ENCODE measurements around the gene NRSN1. TPM values are rescaled to one million over a fixed set of nuclear protein-coding genes. Genes with fewer than 3 reads are reported as not detected.
A peak's percentile ranks its signal among the peaks of the same experiment; 100 is the strongest.

Gene NRSN1
- total and polyA plus RNA-seq, 5 donors from 2014 or later, result not detected

DNA sequence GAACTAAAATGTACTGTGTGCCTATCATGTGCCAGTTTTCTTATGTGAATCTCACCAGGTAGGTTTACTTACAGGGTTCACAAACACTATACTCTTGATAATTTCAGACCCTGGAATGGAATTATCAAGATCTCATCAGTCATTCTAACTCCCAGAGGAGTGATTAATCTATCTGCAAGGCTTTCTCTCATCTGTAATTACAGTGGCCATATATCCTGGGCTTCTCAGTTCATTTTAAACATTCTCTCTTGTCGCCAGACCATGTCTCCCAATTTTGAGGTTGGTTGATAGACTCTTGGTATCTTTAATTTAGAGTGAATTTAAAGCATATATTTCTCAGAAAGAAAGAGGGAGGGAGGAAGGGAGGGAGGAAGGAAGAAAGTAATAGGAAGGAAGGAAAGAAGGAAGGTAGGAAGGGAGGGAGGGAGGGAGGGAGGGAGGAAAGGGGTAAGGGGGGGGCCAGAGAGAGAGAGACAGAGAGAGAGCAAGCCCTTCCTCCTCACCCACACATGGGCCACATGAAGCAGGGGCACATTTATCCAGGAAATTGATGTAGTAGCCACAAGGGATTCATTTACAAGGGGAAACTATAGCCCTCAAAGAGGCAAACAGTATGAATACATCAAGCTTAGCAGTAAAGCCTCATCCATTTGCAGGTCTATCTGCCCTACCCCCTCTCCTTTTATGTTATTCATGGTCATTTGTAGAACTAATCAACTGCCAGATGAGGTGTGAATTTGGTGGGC, 25.8 kb upstream of the NRSN1 start:
- no peaks in the 10 kb centered on the region for H3K27me3 ChIP-seq (ENCODE audit: control insufficient read depth, insufficient read depth, low read length)
- no peaks in the 10 kb centered on the region for H3K27me3 Mint-ChIP-seq

DNA sequence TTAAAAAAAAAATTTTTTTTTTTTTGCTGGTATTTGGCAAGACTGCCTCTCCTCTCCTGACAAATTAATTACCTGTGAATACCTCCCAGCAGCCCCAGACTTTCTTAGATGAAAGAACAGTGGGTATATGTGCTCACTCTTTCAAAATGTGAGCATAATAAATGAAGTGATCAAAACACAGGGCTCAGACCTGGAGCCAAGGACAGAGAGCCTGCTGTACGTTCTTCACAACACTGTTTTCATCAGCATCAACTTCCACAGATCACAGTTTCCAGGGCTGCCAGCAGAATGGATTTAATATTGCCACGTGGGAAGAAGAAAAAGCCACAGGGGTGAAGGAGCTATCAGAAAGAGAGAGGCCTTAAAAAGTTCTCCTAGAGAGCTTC, 25.3 kb upstream of the NRSN1 start:
- H3K27ac Mint-ChIP-seq, result no peak overlapping the region
- H3K36me3 Mint-ChIP-seq, result no peaks in the 10 kb centered on the region
- Histone ChIP-seq H3K4me3 (ENCODE audit: low read depth, low read length) (no peak overlapping the region), H3K9me3 (ENCODE audit: control insufficient read depth in 2 of 2, low read length in 2 of 2) (no peaks in the 10 kb centered on the region), H3K27me3 (ENCODE audit: control insufficient read depth, insufficient read depth, low read length) (no peaks in the 10 kb centered on the region), H3K4me1 (ENCODE audit: control insufficient read depth, insufficient read depth, low read length, poor library complexity, severe bottlenecking) (no peaks in the 10 kb centered on the region), H3K27ac (ENCODE audit: insufficient read depth, low read length, poor library complexity, severe bottlenecking) (no peak overlapping the region), H3K36me3 (ENCODE audit: control insufficient read depth, insufficient read depth, low read length) (no peaks in the 10 kb centered on the region)
- no peaks in the 10 kb centered on the region for H3K4me1 Mint-ChIP-seq
- no peak for ATAC-seq (ENCODE audit: low read depth in 2 of 2)
- H3K27me3 Mint-ChIP-seq, result no peaks in the 10 kb centered on the region
- H3K9me3 Mint-ChIP-seq, result peaks cover 0 to 4% (median 1%) of the 10 kb centered on the region in 7 donors
- no peak overlapping the region for H3K4me3 Mint-ChIP-seq
- DNase-seq, result no peak

More for the DNA sequence above, 25.8 kb upstream of the NRSN1 start:
- Mint-ChIP-seq H3K36me3 (no peaks in the 10 kb centered on the region), H3K9me3 (peaks cover 0 to 4% (median 1%) of the 10 kb centered on the region in 7 donors), H3K4me1 (no peaks in the 10 kb centered on the region), H3K4me3 (no peak overlapping the region), H3K27ac (no peak overlapping the region)
- DNase-seq, result no peak
- Histone ChIP-seq H3K4me1 (ENCODE audit: control insufficient read depth, insufficient read depth, low read length, poor library complexity, severe bottlenecking) (no peaks in the 10 kb centered on the region), H3K27ac (ENCODE audit: insufficient read depth, low read length, poor library complexity, severe bottlenecking) (no peak overlapping the region), H3K36me3 (ENCODE audit: control insufficient read depth, insufficient read depth, low read length) (no peaks in the 10 kb centered on the region), H3K9me3 (ENCODE audit: control insufficient read depth in 2 of 2, low read length in 2 of 2) (no peaks in the 10 kb centered on the region), H3K4me3 (ENCODE audit: low read depth, low read length) (no peak overlapping the region)
- ATAC-seq (ENCODE audit: low read depth in 2 of 2), result no peak

DNA sequence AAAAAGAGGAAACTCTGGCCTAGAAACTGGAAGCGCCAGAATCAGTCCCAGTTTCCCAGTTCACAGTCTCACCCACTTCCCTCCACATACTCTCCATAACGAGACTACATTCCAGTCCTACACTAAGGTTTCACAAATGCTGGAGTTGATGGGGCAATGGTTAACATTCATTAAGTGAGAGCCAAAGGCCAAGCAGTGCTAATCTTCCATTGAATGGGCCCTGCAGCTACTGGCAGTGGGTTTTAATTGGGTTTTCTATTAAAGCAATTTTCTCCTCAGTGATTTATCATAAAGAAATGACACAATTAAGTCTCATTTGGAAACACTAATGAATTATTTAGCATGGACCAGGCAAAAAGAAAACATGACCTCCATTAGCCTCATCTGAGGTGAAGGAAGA, 20.8 kb upstream of the NRSN1 start:
- H3K4me3 Mint-ChIP-seq, result no peak overlapping the region
- Histone ChIP-seq H3K36me3 (ENCODE audit: control insufficient read depth, insufficient read depth, low read length) (no peaks in the 10 kb centered on the region), H3K27me3 (ENCODE audit: control insufficient read depth, insufficient read depth, low read length) (no peaks in the 10 kb centered on the region), H3K4me3 (ENCODE audit: low read depth, low read length) (no peak overlapping the region), H3K4me1 (ENCODE audit: control insufficient read depth, insufficient read depth, low read length, poor library complexity, severe bottlenecking) (no peaks in the 10 kb centered on the region), H3K9me3 (ENCODE audit: control insufficient read depth in 2 of 2, low read length in 2 of 2) (no peaks in the 10 kb centered on the region), H3K27ac (ENCODE audit: insufficient read depth, low read length, poor library complexity, severe bottlenecking) (no peak overlapping the region)
- peaks cover 0 to 1% (median 0%) of the 10 kb centered on the region in 7 donors for H3K9me3 Mint-ChIP-seq
- H3K4me1 Mint-ChIP-seq, result no peaks in the 10 kb centered on the region
- no peaks in the 10 kb centered on the region for H3K36me3 Mint-ChIP-seq
- H3K27me3 Mint-ChIP-seq, result no peaks in the 10 kb centered on the region
- ATAC-seq (ENCODE audit: low read depth in 2 of 2) (no peak), DNase-seq (no peak)
- no peak overlapping the region for H3K27ac Mint-ChIP-seq

DNA sequence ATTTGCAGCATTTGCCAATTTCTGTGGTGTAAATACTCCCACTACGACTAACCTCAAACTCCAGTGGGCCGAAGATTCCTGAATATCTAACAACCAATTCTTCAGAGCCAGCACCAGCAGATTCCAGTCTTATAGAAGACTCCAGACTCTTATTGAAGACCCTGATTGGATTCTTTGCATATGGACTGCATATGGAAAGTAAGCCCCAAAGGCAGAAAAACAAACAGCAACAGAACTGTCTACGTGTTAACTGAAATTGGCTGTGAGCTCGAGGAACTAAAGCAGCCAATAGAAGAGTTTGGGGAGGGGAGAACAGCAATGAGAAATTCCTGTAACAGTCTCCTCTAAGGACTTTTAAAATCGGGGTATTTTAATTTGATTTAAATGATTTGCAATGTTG, 19.7 kb upstream of the NRSN1 start:
- DNase-seq (no peak), ATAC-seq (ENCODE audit: low read depth in 2 of 2) (no peak)
- Mint-ChIP-seq H3K4me3 (no peak overlapping the region), H3K4me1 (no peaks in the 10 kb centered on the region), H3K9me3 (peaks cover 0 to 1% (median 0%) of the 10 kb centered on the region in 7 donors), H3K27me3 (no peaks in the 10 kb centered on the region), H3K36me3 (no peaks in the 10 kb centered on the region), H3K27ac (no peak overlapping the region)
- Histone ChIP-seq H3K4me1 (ENCODE audit: control insufficient read depth, insufficient read depth, low read length, poor library complexity, severe bottlenecking) (no peaks in the 10 kb centered on the region), H3K4me3 (ENCODE audit: low read depth, low read length) (no peak overlapping the region), H3K27ac (ENCODE audit: insufficient read depth, low read length, poor library complexity, severe bottlenecking) (no peak overlapping the region), H3K36me3 (ENCODE audit: control insufficient read depth, insufficient read depth, low read length) (no peaks in the 10 kb centered on the region), H3K9me3 (ENCODE audit: control insufficient read depth in 2 of 2, low read length in 2 of 2) (no peaks in the 10 kb centered on the region), H3K27me3 (ENCODE audit: control insufficient read depth, insufficient read depth, low read length) (no peaks in the 10 kb centered on the region)

DNA sequence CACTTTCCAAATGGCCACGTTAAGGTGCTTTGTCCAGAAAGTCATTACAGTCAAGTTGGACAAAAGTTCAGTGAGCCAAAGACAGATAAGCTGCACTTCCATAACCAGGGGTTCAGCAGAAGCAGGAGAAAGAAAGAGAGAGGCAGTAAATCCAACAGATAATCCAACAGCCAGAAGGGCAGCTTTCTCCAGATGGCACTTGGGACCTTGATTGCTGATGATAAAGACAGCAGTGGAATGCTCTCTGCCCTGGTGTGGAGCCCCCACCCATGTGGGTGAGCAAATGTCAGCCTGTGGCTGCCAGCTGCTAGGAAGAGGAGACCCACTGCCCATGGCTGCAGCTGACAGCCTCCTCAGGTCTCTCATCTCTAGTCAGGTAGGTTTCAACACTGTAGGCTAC, 18.7 kb upstream of the NRSN1 start:
- no peaks in the 10 kb centered on the region for H3K9me3 ChIP-seq (ENCODE audit: control insufficient read depth in 2 of 2, low read length in 2 of 2)

DNA sequence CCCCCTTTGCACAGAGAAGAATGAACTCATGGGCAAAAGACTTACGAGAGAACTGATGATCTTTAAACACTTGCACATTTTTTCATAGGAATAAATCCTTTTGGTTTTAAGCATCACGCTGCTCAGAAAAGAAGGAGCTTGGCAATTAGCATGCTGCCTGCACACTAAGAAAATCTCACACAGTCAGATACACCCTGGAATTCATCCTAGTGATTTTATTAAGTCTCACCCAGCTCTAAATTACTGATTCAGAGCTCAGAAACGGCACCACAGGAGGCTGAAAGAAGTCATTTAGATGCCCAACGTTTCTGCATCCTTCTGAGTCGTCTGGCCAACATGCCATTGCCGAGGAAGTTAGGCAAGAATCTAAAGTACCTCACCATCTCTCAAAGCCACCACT, 18.0 kb upstream of the NRSN1 start:
- no peak overlapping the region for H3K27ac ChIP-seq (ENCODE audit: insufficient read depth, low read length, poor library complexity, severe bottlenecking)
- no peaks in the 10 kb centered on the region for H3K27me3 ChIP-seq (ENCODE audit: control insufficient read depth, insufficient read depth, low read length)
- Mint-ChIP-seq H3K36me3 (no peaks in the 10 kb centered on the region), H3K27ac (no peak overlapping the region), H3K9me3 (peaks cover 0 to 1% (median 0%) of the 10 kb centered on the region in 7 donors), H3K27me3 (no peaks in the 10 kb centered on the region), H3K4me3 (no peak overlapping the region), H3K4me1 (no peaks in the 10 kb centered on the region)
- no peaks in the 10 kb centered on the region for H3K36me3 ChIP-seq (ENCODE audit: control insufficient read depth, insufficient read depth, low read length)
- DNase-seq (no peak), ATAC-seq (ENCODE audit: low read depth in 2 of 2) (no peak)
- no peaks in the 10 kb centered on the region for H3K9me3 ChIP-seq (ENCODE audit: control insufficient read depth in 2 of 2, low read length in 2 of 2)
- H3K4me3 ChIP-seq (ENCODE audit: low read depth, low read length), result no peak overlapping the region
- H3K4me1 ChIP-seq (ENCODE audit: control insufficient read depth, insufficient read depth, low read length, poor library complexity, severe bottlenecking), result no peaks in the 10 kb centered on the region

More for the DNA sequence above, 18.7 kb upstream of the NRSN1 start:
- Mint-ChIP-seq H3K27me3 (no peaks in the 10 kb centered on the region), H3K9me3 (peaks cover 0 to 1% (median 0%) of the 10 kb centered on the region in 7 donors), H3K27ac (no peak overlapping the region), H3K4me1 (no peaks in the 10 kb centered on the region), H3K36me3 (no peaks in the 10 kb centered on the region), H3K4me3 (peak overlapping the region in 1 of 4 donors; percentile 27)
- DNase-seq (no peak), ATAC-seq (ENCODE audit: low read depth in 2 of 2) (no peak)
- Histone ChIP-seq H3K4me3 (ENCODE audit: low read depth, low read length) (no peak overlapping the region), H3K4me1 (ENCODE audit: control insufficient read depth, insufficient read depth, low read length, poor library complexity, severe bottlenecking) (no peaks in the 10 kb centered on the region), H3K27me3 (ENCODE audit: control insufficient read depth, insufficient read depth, low read length) (no peaks in the 10 kb centered on the region), H3K27ac (ENCODE audit: insufficient read depth, low read length, poor library complexity, severe bottlenecking) (no peak overlapping the region), H3K36me3 (ENCODE audit: control insufficient read depth, insufficient read depth, low read length) (no peaks in the 10 kb centered on the region)

DNA sequence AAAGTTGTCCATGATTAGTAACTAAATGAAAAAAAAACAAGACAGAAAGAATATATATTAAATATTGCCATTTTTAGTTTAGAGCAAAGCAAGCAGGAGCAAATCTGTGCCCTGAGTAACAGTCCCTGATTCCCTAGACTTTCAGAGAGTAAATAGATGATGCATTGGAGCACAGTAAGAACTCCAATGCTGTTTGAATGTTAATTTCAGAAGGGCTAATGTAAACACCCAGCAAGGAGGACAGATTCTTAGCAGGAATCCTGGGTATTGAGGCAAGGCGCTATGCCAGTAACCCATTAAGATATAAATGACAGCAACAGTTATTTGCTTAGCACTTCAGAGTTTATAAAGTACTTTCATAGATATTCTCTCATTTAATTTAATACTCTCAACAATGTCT, 15.6 kb upstream of the NRSN1 start:
- H3K27me3 ChIP-seq (ENCODE audit: control insufficient read depth, insufficient read depth, low read length), result no peaks in the 10 kb centered on the region
- H3K4me3 ChIP-seq (ENCODE audit: low read depth, low read length), result no peak overlapping the region
- H3K9me3 ChIP-seq (ENCODE audit: control insufficient read depth in 2 of 2, low read length in 2 of 2), result no peaks in the 10 kb centered on the region
- Mint-ChIP-seq H3K4me1 (no peaks in the 10 kb centered on the region), H3K27me3 (no peaks in the 10 kb centered on the region), H3K4me3 (no peak overlapping the region), H3K36me3 (no peaks in the 10 kb centered on the region), H3K9me3 (peaks cover 0 to 2% (median 0%) of the 10 kb centered on the region in 7 donors), H3K27ac (no peak overlapping the region)
- no peak overlapping the region for H3K27ac ChIP-seq (ENCODE audit: insufficient read depth, low read length, poor library complexity, severe bottlenecking)
- H3K36me3 ChIP-seq (ENCODE audit: control insufficient read depth, insufficient read depth, low read length), result no peaks in the 10 kb centered on the region
- DNase-seq (no peak), ATAC-seq (ENCODE audit: low read depth in 2 of 2) (no peak)
- no peaks in the 10 kb centered on the region for H3K4me1 ChIP-seq (ENCODE audit: control insufficient read depth, insufficient read depth, low read length, poor library complexity, severe bottlenecking)

DNA sequence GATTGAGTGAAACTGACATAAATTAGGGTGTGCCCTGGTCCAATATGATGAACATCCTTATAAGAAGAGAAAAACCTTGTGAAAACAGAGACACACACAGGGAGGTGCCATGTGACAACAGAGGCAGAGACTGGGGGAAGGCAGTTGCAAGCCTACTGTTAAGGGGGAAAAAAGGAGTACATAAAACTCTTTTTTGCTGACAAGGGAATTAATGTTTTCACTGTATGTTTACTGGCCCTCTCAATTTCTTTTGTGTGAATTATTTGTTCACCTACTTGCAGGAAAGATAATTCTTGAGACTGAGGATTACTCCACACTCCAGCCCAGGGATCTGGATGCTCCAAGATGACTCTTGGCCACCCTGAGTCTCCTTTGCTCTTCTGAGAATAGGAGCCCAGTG, 12.1 kb upstream of the NRSN1 start:
- no peaks in the 10 kb centered on the region for H3K27me3 ChIP-seq (ENCODE audit: control insufficient read depth, insufficient read depth, low read length)
- no peak overlapping the region for H3K4me3 ChIP-seq (ENCODE audit: low read depth, low read length)
- no peak overlapping the region for H3K27ac ChIP-seq (ENCODE audit: insufficient read depth, low read length, poor library complexity, severe bottlenecking)
- DNase-seq (no peak), ATAC-seq (ENCODE audit: low read depth in 2 of 2) (no peak)
- H3K4me1 ChIP-seq (ENCODE audit: control insufficient read depth, insufficient read depth, low read length, poor library complexity, severe bottlenecking), result no peaks in the 10 kb centered on the region
- Mint-ChIP-seq H3K27me3 (no peaks in the 10 kb centered on the region), H3K4me3 (no peak overlapping the region), H3K36me3 (no peaks in the 10 kb centered on the region), H3K9me3 (peaks cover 0 to 3% (median 0%) of the 10 kb centered on the region in 7 donors), H3K27ac (no peak overlapping the region), H3K4me1 (no peaks in the 10 kb centered on the region)
- no peaks in the 10 kb centered on the region for H3K9me3 ChIP-seq (ENCODE audit: control insufficient read depth in 2 of 2, low read length in 2 of 2)
- no peaks in the 10 kb centered on the region for H3K36me3 ChIP-seq (ENCODE audit: control insufficient read depth, insufficient read depth, low read length)
